ENCODE data around the gene LTO1. TPM values are rescaled to one million over a fixed set of nuclear protein-coding genes. Genes with fewer than 3 reads are reported as not detected.

LTO1 gene
- total and polyA plus RNA-seq, 2 of the 13 experiments (the other 11 are each of a cell fraction or from before 2014, with no cell fraction given) = 11.8 to 15.0 TPM

DNA sequence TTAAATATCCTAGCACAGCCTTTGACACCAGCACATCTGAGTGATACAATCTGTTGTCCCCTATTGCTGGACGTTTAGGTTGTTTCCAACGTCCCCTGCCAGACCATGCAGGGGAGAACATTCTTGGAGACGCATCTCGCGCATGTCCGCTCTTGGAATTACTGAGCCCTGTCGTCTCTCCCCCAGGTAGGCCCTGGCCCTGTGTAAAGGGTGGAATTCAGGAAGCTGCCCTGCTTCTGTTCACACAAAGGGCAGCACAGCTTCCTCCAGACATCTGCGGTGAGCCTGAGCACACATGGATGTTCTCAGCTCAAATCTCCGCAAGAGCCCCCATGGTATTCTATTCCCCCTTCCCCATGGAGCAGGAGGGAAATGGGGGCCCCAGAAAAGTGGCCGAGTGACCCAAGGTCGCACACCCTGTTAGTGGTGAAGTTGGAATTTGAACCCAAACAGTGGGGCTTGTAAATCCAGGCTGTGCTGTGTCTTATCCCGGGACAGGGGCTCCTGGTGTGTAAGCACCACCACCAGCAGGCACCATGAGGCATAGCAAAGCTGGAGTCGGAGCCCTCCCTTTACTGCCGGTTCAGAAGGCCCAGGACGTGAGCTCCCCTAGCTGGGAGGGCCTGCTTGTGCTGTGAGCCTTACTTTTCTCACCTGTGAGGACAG lies 33.7 kb upstream of the LTO1 start (continued):
- TF ChIP-seq TBX2 (CRISPR knock-in tag; IDR thresholded peaks at IDR 0.05; ENCODE audit: borderline replicate concordance) (peak; percentile 57; the same call in 1 of the 2 replicates), TEAD3 (CRISPR knock-in tag; optimal IDR thresholded peaks at IDR 0.05; ENCODE audit: borderline replicate concordance) (peak; percentile 83), ZBTB4 (CRISPR knock-in tag; IDR thresholded peaks at IDR 0.05; ENCODE audit: borderline replicate concordance) (no peak), ZEB1 (IDR thresholded peaks at IDR 0.05; ENCODE audit: insufficient replicate concordance, low read depth) (peak; percentile 56), ZNF598 (CRISPR knock-in tag; IDR thresholded peaks at IDR 0.05; ENCODE audit: borderline replicate concordance) (no peak), NRL (CRISPR knock-in tag; IDR thresholded peaks at IDR 0.05; ENCODE audit: borderline replicate concordance) (peak; percentile 76; the same call in 1 of the 2 replicates), FOXC1 (CRISPR knock-in tag; IDR thresholded peaks at IDR 0.05; ENCODE audit: borderline replicate concordance) (peak; percentile 61; the same call in 1 of the 2 replicates), ZNF768 (CRISPR knock-in tag; IDR thresholded peaks at IDR 0.05) (peak; percentile 67; the same call in 1 of the 2 replicates), ZNF3 (CRISPR knock-in tag; IDR thresholded peaks at IDR 0.05) (no peak), ZNF891 (CRISPR knock-in tag; IDR thresholded peaks at IDR 0.05) (0 out of 2 replicates have a peak, but pooled peaks have one; percentile 42), ZNF558 (CRISPR knock-in tag; IDR thresholded peaks at IDR 0.05; ENCODE audit: borderline replicate concordance) (no peak), MAX (IDR thresholded peaks at IDR 0.05) (peak; percentile 53; the same call in 1 of the 2 replicates), ZKSCAN8 (CRISPR knock-in tag; IDR thresholded peaks at IDR 0.05; ENCODE audit: borderline replicate concordance) (peak; percentile 48; the same call in 1 of the 2 replicates), BRD4 (CRISPR knock-in tag; IDR thresholded peaks at IDR 0.05) (peak; percentile 54; the same call in 1 of the 2 replicates), GFI1 (CRISPR knock-in tag; IDR thresholded peaks at IDR 0.05; ENCODE audit: borderline replicate concordance) (peak; percentile 78), ZNF138 (CRISPR knock-in tag; IDR thresholded peaks at IDR 0.05; ENCODE audit: low read depth) (no peak), MXD4 (CRISPR knock-in tag; IDR thresholded peaks at IDR 0.05) (0 out of 2 replicates have a peak, but pooled peaks have one; percentile 39), ZIK1 (CRISPR knock-in tag; IDR thresholded peaks at IDR 0.05; ENCODE audit: borderline replicate concordance, low read depth) (no peak), ZNF563 (CRISPR knock-in tag; IDR thresholded peaks at IDR 0.05) (no peak)
- TF ChIP-seq, protein P1, sequence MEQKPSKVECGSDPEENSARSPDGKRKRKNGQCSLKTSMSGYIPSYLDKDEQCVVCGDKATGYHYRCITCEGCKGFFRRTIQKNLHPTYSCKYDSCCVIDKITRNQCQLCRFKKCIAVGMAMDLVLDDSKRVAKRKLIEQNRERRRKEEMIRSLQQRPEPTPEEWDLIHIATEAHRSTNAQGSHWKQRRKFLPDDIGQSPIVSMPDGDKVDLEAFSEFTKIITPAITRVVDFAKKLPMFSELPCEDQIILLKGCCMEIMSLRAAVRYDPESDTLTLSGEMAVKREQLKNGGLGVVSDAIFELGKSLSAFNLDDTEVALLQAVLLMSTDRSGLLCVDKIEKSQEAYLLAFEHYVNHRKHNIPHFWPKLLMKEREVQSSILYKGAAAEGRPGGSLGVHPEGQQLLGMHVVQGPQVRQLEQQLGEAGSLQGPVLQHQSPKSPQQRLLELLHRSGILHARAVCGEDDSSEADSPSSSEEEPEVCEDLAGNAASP (CRISPR knock-in tag; IDR thresholded peaks at IDR 0.05; ENCODE audit: borderline replicate concordance) = peak; percentile 59; the same call in 1 of the 2 replicates
- TF ChIP-seq, protein P2, sequence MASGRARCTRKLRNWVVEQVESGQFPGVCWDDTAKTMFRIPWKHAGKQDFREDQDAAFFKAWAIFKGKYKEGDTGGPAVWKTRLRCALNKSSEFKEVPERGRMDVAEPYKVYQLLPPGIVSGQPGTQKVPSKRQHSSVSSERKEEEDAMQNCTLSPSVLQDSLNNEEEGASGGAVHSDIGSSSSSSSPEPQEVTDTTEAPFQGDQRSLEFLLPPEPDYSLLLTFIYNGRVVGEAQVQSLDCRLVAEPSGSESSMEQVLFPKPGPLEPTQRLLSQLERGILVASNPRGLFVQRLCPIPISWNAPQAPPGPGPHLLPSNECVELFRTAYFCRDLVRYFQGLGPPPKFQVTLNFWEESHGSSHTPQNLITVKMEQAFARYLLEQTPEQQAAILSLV (CRISPR knock-in tag; IDR thresholded peaks at IDR 0.05; ENCODE audit: borderline replicate concordance) = no peak
- TF ChIP-seq, protein P3, sequence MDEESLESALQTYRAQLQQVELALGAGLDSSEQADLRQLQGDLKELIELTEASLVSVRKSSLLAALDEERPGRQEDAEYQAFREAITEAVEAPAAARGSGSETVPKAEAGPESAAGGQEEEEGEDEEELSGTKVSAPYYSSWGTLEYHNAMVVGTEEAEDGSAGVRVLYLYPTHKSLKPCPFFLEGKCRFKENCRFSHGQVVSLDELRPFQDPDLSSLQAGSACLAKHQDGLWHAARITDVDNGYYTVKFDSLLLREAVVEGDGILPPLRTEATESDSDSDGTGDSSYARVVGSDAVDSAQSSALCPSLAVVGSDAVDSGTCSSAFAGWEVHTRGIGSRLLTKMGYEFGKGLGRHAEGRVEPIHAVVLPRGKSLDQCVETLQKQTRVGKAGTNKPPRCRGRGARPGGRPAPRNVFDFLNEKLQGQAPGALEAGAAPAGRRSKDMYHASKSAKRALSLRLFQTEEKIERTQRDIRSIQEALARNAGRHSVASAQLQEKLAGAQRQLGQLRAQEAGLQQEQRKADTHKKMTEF (CRISPR knock-in tag; IDR thresholded peaks at IDR 0.05) = 0 out of 2 replicates have a peak, but pooled peaks have one; percentile 27

Data from HepG2 (cell line).